Right atrium auricular region (tissue), 2 donors: ENCODE results near the gene TGM4. TPM values are rescaled to one million over a fixed set of nuclear protein-coding genes. Genes with fewer than 3 reads are reported as not detected.

ENCODE experiments used
- DNase-seq: peaks from one replicate; pipeline ENCODE4 v3.0.0-alpha.2; 2019; ENCODE audit warnings: low spot score
- H3K27ac ChIP-seq, 2 donors: fragments of 200-600 bp; sonication (generic); 1 replicate in 1 of 2; 2 replicates in 1 of 2; pipeline ENCODE4 v1.5.1; 2016 to 2019
- H3K27me3 ChIP-seq, 2 donors: fragments of 200-600 bp; sonication (generic); one replicate each; pipeline versions ENCODE4 v1.5.1 to v1.6.0; 2017 to 2019
- H3K36me3 ChIP-seq: fragments of 200-600 bp; sonication (generic); one replicate; pipeline ENCODE4 v1.5.1; 2016
- H3K4me1 ChIP-seq, 2 donors: fragments of 200-600 bp; sonication (generic); one replicate each; pipeline versions ENCODE4 v1.5.1 to v1.6.0; 2017 to 2019
- H3K4me3 ChIP-seq, 2 donors: fragments of 200-600 bp; sonication (generic); 1 replicate in 1 of 2; 2 replicates in 1 of 2; pipeline ENCODE4 v1.5.1; 2017 to 2019; ENCODE audit warnings: mild to moderate bottlenecking in 1 of 2, moderate library complexity in 1 of 2
- H3K9me3 ChIP-seq, 2 donors: fragments of 200-600 bp; sonication (generic); one replicate each; pipeline ENCODE4 v1.5.1; 2019
- CTCF ChIP-seq, 2 donors: fragments of 200-600 bp; sonication (generic); IDR thresholded peaks; one replicate each; pipeline ENCODE4 v1.5.1; 2019; ENCODE audit warnings: antibody characterized with exemption in 2 of 2
- total RNA-seq, 2 donors: library from RNA; depleted of rRNA; stranded (reverse); fragments of >200 nt; gene quantifications; one replicate each; pipeline ENCODE4 v1.1.0, GENCODE V29; 2016

The TGM4 gene
- total RNA-seq, 2 donors from 2014 or later, result not detected

- H3K36me3 ChIP-seq, result peaks cover 6% of the 10 kb centered on the region
- no peak overlapping the region for H3K4me3 ChIP-seq
- H3K9me3 ChIP-seq, result no peaks in the 10 kb centered on the region
- no peaks in the 10 kb centered on the region for H3K27me3 ChIP-seq
- H3K4me1 ChIP-seq, result peaks cover 0 to 9% of the 10 kb centered on the region in 2 donors
- DNase-seq, result no peak
- no peak for TF ChIP-seq CTCF (IDR thresholded peaks at IDR 0.05)
- no peak overlapping the region for H3K27ac ChIP-seq
These were observed 44.2 kb downstream of the TGM4 start for GRCh38 chr3:44918581-44918980.

- DNase-seq, result no peak
- Histone ChIP-seq H3K4me3 (no peak overlapping the region), H3K27me3 (no peaks in the 10 kb centered on the region), H3K9me3 (no peaks in the 10 kb centered on the region), H3K36me3 (peaks cover 6% of the 10 kb centered on the region), H3K4me1 (peaks cover 0 to 18% of the 10 kb centered on the region in 2 donors), H3K27ac (no peak overlapping the region)
- no peak for TF ChIP-seq CTCF (IDR thresholded peaks at IDR 0.05)
These were observed 45.7 kb downstream of the TGM4 start for GRCh38 chr3:44920081-44920480.

- peaks cover 30% of the 10 kb centered on the region for H3K36me3 ChIP-seq
- H3K27me3 ChIP-seq, result no peaks in the 10 kb centered on the region
- no peaks in the 10 kb centered on the region for H3K9me3 ChIP-seq
- H3K4me1 ChIP-seq, result peaks cover 0 to 12% of the 10 kb centered on the region in 2 donors
- TF ChIP-seq CTCF (IDR thresholded peaks at IDR 0.05), result no peak
- H3K27ac ChIP-seq, result no peak overlapping the region
- no peak overlapping the region for H3K4me3 ChIP-seq
- no peak for DNase-seq
These were observed 49.4 kb downstream of the TGM4 start for GRCh38 chr3:44923632-44924456.

- Histone ChIP-seq H3K27ac (no peak overlapping the region), H3K4me1 (peaks cover 0 to 12% of the 10 kb centered on the region in 2 donors), H3K27me3 (no peaks in the 10 kb centered on the region), H3K9me3 (no peaks in the 10 kb centered on the region), H3K36me3 (peaks cover 38% of the 10 kb centered on the region), H3K4me3 (no peak overlapping the region)
- no peak for TF ChIP-seq CTCF (IDR thresholded peaks at IDR 0.05)
- DNase-seq, result no peak
These were observed 50.2 kb downstream of the TGM4 start for GRCh38 chr3:44924457-44925084.

GRCh38 chr3:44926172-44926571 lies 51.8 kb downstream of the TGM4 start:
- Histone ChIP-seq H3K9me3 (no peaks in the 10 kb centered on the region), H3K27me3 (no peaks in the 10 kb centered on the region), H3K36me3 (peaks cover 49% of the 10 kb centered on the region), H3K4me3 (no peak overlapping the region), H3K4me1 (peaks cover 0 to 12% of the 10 kb centered on the region in 2 donors), H3K27ac (no peak overlapping the region)
- no peak for DNase-seq
- TF ChIP-seq CTCF (IDR thresholded peaks at IDR 0.05), result no peak
